H4 (cell line): ENCODE results near the gene UBE4B. TPM values are rescaled to one million over a fixed set of nuclear protein-coding genes. Genes with fewer than 3 reads are reported as not detected.
"Not testable (repeated sequence)": the region's sequence is repeated elsewhere in the genome, so short reads cannot be mapped to it uniquely, and the experiment has no call there.

ENCODE experiments used
- DNase-seq: peaks from one replicate; pipeline ENCODE4 v3.0.0-alpha.2; 2015; ENCODE audit warnings: low spot score
- total RNA-seq: library from RNA; depleted of rRNA; stranded (reverse); fragments of >200 nt; shearing (Covaris generic); gene quantifications from 2 replicates; pipeline ENCODE4 v1.2.3, GENCODE V29; 2014

The UBE4B gene
- total RNA-seq, 1 experiment from 2014 or later: 32.4 TPM

DNA sequence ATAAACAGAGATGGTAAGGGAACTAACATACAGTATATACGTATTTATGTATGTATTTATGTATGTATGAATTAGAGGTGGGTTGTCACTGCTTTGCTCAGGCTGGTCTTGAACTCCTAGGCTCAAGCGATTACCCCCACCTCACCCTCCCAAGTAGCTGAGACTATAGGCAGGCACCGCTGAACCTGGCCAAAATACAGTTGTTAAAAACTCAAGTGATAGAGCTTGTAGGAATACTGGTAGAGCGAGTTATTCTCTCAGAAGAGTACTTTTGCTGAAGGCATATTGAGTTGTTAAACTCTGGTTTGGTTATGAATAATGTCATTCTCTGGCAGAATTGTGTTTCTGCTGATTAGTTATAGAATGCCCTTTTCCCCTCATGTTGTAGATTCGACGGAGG lies 38.9 kb downstream of the UBE4B start:
- no peak for DNase-seq

DNA sequence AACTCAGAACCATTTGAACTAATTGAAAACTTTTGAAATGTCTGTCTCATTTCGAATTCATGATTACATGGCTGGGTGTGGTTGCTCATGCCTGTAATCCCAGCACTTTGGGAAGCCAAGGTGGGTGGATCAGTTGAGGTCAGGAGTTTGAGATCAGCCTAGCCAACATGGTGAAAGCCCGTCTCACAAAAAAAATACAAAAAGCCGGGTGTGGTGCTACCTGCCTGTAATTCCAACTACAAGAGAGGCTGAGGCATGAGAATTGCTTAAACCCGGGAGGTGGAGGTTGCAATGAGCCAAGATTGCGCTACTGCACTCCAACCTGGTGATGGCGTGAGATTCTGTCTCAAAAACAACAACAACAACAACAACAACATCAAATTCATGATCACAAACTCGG lies 40.6 kb downstream of the UBE4B start:
- DNase-seq: not testable (repeated sequence)

DNA sequence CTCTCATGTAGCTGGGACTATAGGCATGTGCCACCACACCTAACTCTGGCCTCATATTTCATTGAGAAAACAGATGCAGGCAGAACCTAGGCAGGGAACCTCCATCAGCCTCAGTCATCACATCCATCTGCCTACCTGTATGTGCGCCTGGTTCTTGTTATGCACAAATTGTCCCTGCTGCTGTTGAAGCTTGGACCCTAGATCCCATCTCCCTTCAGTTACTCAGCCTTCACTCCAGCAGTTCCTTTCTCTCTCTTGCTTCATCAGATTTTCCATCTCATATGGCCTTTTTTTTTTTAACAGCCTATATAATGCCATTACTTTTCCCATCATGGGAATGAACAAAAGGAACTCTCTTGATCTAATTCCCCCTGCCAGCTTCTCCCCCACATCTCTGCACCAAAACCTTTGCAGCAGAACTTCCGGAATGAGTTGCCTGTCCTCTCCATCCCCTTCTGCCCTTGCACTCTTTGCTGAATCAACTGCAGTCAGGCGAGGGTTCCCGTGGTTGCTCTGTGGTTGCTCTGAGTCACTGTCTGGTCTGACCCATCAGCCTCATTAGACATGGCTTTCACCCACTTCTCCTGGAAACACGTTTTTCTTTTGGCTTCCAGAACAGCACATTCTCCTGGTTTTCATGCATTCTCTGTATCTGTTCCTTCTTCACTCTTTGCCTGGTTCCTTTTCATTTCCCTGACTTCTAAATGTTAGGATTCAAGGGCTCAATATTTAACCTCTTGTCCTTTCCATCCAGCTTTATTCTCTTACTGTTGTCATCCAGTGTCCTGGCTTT lies 41.5 kb downstream of the UBE4B start:
- peak; percentile 88 for DNase-seq

DNA sequence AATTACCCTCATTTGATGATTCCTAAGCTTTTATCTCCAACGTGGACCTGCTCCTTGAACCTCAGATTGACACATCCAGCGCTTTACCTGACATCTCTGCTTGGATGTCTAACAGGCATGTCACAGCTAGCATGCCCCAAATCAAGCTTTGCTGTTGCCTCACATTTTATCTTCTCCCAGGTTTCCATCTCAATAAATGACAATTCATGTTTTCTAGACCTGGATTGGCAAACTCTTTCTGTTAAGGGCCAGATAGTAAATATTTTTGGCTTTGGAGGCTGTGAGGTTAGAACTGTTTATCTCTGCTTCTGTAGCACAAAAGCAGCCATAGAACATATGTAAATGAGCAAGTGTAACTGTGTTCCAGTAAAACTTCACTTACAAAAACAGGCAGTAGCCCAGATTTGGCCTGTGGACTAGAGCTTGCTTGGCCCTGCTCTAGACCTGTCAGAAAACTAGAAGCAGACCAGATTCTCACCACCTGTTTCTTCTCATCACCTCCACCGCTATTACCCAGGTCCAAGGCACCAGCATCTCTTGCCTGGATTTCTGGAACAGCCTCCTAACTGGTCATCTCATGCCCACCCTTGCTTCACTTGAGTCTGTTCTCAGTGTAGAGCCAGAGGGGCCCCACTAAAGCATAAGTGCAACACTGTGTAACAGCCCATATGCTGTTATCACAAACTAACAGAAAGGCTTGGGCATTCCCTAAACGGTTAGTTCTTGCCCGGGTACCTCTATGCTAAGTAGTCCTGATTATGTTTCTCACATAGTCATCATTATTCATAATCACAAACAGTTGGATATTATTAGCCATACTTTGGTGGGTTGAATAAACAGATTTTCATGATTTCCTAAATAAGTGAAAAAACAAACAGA lies 42.3 kb downstream of the UBE4B start:
- DNase-seq: no peak

DNA sequence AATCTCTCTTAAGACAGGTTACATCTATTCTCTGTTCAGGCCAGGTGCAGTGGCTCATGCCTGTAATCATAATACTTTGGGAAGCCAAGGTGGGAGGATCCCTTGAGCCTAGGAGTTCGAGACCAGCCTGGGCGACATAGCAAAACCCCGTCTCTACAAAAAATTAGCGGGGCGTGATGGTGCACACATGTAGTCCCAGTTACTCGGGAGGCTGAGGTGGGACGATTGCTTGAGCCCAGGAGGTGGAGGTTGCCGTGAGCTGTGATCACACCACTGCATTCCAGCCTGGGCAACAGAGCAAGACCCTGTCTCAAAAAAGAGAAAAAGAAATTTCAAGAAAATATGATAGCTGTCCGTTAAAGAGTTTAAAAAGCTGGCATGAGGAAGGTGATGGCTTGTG lies 43.0 kb downstream of the UBE4B start:
- no peak for DNase-seq

DNA sequence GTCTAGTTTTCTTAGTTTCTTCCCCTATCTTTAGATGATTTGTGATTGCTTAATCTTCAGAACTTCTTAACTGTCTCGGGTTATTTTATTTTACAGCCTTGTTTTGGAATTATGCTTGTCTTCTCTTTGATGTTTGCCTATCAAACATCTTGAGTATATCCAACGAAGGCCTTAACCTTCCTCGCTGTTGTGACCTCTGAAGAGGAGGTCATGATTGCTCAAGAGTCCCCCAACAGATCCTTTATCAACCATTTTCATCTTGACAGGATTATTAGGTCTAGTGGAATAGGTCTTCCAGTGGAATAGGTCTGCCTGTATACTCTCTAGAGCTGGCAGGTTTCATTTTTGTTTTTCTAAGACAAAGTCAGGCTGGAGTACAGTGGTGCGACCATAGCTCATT lies 45.7 kb downstream of the UBE4B start:
- DNase-seq: no peak

DNA sequence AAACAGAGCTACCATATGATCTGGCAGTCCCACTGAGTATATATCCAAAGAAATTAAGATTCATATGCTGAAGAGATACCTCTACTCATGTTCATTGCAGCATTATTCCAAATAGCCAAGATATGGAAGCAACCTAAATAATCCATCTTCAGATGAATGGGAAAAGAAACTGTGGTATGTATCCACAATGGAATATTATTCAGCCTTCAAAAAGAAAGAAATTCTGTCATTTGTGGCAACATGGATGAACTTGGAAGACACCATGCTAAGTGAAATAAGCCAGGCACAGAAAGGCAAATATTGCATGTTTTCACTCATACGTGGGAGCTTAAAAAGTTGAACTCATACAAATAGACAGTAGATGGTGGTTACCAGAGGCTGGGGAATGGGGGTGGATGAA lies 47.8 kb downstream of the UBE4B start:
- no peak for DNase-seq

DNA sequence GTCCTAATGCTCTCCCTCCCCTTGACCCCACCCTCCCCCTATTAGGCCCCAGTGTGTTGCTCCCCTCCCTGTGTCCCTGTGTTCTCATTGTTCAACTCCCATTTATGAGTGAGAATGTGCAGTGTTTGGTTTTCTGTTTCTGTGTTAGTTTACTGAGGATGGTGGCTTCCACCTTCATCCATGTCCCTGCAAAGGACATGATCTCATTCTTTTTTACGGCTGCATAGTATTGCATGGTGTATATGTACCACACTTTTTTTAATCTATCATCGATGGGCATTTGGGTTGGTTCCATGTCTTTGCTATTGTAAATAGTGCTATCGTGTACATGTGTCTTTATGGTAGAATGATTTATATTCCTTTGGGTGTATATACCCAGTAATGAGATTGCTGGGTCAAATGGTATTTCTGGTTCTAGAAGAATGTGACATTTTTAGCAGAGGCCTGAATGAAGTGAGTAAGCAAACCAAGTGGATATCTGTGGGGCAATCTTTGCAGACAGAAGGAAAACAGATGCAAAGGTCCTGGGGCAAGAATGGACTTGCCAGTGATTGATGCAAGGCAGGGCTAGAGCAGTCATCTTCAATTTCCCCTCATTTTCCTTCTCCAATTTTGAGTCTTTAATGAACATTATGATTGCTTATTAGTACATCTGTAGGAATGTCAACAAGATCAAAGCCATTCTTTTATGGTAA lies 50.2 kb downstream of the UBE4B start:
- DNase-seq: no peak

DNA sequence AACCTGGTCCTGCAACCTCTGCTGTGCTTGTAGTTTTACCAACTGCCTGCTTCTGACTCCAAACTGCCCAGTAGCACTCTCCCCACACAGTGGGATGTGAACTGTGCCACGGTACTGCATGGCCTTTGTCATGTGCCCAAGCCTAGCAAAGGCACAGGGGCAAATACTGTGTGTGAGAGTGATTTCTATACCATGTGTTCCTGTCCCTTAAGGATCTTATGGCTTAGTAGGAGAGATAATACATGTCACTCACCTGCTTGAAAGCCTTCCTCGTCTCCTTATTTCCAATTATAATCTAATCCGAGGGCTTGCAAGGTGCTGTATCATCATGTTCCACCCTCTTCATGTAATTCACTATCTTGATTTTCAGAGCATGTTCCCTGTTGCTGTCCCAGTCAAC lies 51.3 kb downstream of the UBE4B start:
- no peak for DNase-seq

DNA sequence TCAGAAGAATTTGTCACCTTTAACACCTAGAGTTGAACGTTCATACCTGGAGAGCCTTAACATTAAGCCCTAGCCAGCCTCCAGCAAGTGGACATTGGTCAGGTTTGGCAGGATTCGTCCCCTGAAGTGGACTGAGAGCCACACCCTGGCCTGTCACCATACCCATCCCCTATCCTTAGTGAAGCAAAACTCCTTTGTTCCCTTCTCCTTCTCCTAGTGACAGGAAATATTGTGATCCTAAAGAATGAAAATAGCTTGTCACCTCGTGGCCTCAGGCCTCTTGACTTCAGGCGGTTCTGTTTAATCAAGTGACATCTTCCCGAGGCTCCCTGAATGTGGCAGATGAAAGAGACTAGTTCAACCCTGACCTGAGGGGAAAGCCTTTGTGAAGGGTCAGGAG lies 52.3 kb downstream of the UBE4B start:
- no peak for DNase-seq

DNA sequence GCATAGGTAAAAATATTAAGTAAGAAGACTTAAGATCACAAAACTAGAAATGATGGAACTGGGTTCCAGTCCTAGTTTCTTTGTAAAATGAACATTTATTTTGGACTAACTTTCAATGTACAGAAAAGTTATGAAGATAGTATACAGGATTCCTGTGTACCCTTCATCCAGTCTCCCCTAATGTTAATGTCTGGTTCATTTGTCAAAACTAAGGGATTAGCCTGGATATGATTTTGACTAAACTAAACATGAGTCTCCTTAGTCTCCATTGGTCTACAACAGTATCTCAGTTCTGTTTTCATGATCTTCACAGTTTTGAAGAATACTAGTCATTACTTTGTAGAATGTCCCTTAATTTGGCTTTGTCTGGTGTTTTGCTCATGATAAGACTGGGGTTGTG lies 54.5 kb downstream of the UBE4B start:
- no peak for DNase-seq

DNA sequence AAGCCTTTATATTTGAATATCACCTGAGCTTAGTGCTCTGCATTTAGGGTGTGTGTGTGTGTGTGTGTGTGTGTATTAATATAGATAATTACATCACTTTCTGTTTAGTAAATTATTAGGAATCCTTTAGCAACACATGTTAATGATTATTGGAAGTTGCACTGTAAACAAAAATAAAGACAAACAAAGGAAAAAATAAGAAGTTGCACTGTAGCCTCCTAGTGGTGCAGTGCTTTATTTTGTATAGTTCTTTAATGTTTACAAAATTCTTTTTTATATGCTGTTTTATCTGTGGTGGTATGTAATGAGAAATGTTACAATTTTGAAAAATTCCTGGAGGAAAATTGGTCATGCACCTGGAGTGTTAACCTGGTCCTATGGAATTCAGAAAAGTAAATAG lies 69.2 kb downstream of the UBE4B start:
- no peak for DNase-seq

DNA sequence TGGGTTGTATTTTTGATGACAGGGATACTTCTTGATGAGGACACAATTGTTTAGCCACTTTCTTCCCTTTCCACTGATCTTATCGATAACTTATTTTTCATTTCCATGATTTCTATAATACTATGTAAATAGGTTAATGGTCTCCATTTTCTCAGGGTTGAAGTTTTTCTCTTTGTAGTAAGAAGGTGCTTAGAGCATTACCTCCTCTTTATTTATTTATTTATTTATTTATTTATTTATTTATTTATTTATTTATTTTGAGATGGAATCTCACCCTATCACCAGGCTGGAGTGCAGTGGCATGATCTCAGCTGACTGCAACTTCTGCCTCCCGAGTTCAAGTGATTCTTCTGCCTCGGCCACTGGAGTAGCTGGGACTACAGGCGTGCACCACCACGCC lies 70.4 kb downstream of the UBE4B start:
- no peak for DNase-seq

DNA sequence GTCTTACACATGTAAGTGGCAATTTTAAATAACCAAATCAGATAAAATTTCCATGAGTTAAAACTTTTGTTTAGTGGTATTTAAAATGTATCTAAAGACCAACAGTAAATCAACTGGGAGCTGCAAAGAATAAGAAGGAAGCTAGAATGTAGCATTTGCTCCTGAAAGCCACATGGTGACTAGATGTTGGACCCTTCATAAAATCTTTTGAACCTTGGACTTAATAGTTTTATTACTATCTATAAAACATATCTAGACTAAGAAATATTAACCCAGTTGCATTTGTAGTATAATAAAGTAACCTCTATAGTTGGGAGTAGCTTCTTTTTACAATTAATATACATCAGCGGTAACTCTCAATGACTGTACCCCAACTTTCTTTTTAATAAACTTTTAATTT lies 72.1 kb downstream of the UBE4B start:
- no peak for DNase-seq

DNA sequence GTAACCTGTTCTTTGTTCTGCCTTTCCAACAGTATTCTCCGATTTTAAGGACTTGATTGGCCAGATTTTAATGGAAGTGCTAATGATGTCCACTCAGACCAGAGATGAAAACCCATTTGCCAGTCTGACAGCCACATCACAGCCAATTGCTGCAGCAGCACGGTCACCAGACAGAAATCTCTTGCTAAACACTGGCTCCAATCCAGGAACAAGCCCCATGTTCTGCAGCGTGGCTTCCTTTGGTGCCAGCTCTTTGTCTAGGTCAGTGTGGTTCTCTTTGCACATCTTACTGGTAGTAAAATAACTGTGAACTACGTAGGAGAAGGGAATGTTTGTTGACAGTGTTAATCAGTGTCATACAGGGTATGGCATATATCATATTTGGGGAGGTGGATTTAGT lies 72.7 kb downstream of the UBE4B start:
- no peak for DNase-seq

DNA sequence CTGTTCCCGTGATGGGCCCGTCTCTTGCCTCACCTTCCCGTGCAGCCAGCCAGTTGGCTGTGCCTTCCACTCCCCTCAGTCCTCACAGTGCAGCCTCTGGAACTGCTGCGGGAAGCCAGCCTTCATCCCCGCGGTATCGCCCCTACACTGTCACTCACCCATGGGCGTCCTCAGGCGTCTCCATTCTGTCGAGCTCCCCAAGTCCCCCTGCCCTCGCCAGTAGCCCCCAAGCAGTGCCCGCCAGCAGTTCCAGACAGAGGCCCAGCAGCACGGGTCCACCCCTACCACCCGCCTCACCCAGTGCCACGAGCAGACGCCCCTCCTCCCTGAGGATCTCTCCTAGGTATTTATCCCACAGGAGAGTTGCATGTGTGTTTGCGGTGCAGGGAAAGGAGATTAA lies 73.5 kb downstream of the UBE4B start:
- no peak for DNase-seq

DNA sequence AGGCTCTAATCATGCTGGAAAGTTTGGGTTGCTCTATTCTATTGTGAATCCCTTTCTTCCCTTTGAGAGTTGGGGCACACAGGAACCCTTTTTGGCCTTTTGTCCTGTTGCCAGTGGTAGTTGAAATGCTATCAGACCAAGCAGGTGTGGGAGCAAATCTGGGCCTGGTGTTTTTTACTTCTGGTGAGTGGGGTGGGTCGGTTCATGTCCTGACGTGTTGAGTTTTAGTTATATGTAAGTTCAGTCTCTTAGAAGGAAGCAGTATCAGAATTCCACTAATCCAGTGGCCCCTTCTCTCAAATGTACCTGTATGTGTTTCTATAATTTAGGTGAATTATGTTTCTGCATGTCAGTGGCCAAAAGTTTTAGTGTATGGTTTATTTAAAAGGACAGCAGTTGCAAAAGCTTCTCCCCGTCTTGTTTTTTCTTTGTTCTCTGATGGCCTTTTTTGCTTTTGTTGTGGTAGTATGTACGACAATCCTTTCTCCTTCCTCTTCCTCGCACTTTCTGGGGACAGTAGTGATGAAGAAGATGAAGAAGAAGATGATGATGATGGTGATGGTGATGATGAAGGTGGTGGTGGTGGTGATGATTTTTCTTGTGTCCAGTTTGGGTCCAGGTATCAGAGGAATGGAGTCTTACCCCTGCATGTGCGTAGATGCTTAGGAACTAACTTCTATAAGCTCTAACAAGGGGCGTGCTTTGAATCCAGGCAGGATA lies 74.2 kb downstream of the UBE4B start:
- DNase-seq: no peak

DNA sequence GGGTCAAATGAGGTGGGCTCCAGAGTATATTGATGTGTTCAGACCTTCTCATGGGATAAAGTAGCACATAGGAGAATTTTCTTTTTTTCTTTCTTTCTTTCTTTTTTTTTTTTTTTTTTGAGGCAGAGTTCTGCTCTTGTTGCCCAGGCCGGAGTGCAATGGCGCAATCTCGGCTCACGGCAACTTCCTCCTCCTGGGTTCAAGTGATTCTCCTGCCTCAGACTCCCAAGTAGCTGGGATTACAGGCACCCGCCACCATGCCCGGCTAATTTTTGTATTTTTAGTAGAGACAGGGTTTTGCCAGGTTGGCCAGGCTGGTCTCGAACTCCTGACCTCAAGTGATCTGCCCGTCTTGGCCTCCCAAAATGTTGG lies 74.7 kb downstream of the UBE4B start:
- DNase-seq: not testable (repeated sequence)

DNA sequence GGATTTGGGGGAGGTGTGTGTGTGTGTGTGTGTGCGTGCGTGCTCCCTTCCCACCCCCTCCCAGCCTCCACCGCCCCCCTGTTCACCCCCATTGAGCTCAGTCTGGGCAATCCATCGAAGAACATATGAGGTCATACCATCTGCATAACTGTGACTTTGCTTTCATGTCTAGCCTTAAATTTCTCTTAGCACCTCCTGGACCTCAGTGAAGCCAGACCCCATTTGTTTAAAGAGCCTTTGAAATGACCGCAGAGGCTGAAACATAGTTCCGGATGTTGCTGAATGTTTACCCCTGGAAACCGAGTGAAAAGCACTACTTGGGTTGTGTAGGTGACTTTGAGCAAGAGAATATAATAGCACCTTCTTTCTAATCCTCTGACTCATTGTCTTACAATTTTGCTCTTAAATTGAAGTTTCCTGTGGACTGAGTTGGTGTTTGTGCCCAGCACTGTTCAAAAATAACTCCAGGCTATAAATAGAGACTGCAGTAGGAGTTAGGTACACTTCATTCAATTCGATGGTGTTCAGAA lies 75.4 kb downstream of the UBE4B start:
- DNase-seq: peak; percentile 94

DNA sequence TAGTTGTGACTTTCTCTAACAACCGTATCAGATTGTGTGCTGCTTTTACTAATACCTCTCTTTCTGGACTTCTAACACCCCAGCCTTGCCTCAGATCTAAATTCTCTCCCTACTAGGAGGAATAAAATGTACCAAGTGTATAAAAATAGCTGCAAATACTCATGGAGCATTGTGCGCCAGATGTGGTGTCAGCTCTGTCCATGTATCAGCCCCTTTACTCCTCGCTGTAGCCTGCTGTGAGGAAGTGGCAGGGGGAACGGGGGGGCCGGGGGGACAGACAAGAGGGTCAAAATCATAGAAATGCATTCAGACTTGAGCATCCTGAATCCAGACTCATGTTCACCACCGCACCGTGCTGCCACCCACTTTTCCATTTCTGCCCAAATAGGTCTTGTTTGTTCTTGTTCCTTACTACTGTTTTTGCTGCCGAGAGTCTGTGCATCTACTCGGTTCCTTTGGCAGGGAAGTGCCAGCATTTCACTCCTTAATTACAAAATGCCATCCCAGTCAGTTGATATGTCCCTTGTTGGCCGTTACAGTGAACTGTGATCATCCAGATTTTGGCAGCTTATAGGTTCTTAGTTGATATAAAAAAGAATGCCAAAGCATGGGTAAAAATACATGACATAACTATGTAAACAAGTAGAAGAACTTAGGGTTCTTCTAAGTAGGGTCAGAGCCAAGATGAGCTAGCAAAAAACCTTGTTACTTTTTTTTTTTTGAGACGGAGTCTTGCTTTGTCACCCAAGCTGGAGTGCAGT lies 76.4 kb downstream of the UBE4B start:
- no peak for DNase-seq

DNA sequence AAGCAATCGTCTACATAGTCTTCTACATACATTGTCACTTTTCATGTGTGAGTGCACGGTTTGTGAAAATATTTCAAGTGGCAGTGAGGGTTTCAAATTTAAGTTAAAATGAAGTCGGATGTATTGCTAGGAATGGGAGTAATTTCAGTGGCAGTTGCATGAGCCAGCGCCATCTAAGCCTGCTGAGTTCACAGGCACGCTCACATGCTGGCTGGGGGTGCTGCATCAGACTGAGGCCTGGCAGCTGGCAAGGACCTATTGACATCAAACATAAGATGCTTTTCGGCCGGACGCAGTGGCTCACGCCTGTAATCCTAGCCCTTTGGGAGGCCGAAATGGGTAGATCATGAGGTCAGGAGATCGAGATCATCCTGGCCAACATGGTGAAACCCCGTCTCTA lies 80.7 kb downstream of the UBE4B start:
- DNase-seq: no peak
